GM12891 (cell line): ENCODE data around the gene FRMD5.

Source experiments
- PAX5 ChIP-seq: IDR thresholded peaks from 2 replicates; pipeline ENCODE4 v1.6.1; 2011; ENCODE audit warnings: low read length, moderate library complexity, mild to moderate bottlenecking; ENCODE audit not compliant: insufficient read depth, severe bottlenecking
- POLR2A ChIP-seq: IDR thresholded peaks from 2 replicates; pipeline ENCODE4 v1.6.1; 2011; ENCODE audit warnings: low read depth, low read length, control low read depth
- POLR2AphosphoS5 ChIP-seq: IDR thresholded peaks from 2 replicates; pipeline ENCODE4 v1.6.1; 2011; ENCODE audit warnings: low read depth, low read length, control low read depth
- POU2F2 ChIP-seq: IDR thresholded peaks from 2 replicates; pipeline ENCODE4 v1.6.1; 2011; ENCODE audit warnings: low read depth, mild to moderate bottlenecking, control low read depth, low read length, moderate library complexity
- SPI1 ChIP-seq: IDR thresholded peaks from 2 replicates; pipeline ENCODE4 v1.6.1; 2011; ENCODE audit warnings: low read depth, low read length, control low read depth
- TAF1 ChIP-seq: IDR thresholded peaks from 2 replicates; pipeline ENCODE4 v1.6.1; 2011; ENCODE audit warnings: low read depth, low read length, control low read depth

DNA sequence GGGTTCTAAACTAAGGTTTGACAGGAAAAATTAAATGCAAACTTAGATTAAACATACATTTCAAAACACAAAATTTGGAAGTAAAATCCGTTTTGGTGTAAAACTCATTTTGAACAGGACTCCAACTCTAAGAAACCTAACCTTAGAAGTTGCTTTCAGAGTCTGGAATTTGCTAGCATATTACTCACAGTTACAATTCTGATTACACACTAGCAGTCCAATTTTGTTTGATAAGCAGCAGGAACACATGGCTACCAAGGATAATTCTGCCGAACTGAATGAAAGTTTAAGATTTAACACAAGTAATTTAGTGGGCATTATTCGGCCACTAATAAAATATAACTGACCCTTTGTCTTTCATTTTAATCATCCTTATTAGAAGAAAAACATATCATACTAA lies 49.6 kb downstream of the FRMD5 start:
- TF ChIP-seq POLR2A (no peak), POLR2AphosphoS5 (no peak), TAF1 (no peak), PAX5 (no peak), POU2F2 (no peak), SPI1 (no peak)
